Lower leg skin (tissue), 4 donors: ENCODE data around the gene CYB5R2. TPM values are rescaled to one million over a fixed set of nuclear protein-coding genes. Genes with fewer than 3 reads are reported as not detected.

Experiments used
- DNase-seq, 2 donors: peaks; one replicate each; pipeline ENCODE4 v3.0.0-alpha.2; 2019; ENCODE audit warnings: low spot score in 2 of 2
- H3K4me3 ChIP-seq: fragments of 200-600 bp; sonication (generic); 2 replicates; pipeline ENCODE4 v1.5.1; 2017; ENCODE audit warnings: mild to moderate bottlenecking, low read depth; ENCODE audit not compliant: poor library complexity, severe bottlenecking
- POLR2A ChIP-seq, 2 donors: fragments of 450-650 bp; IDR thresholded peaks; one replicate each; pipeline ENCODE4 v1.6.1; 2016 to 2017; ENCODE audit warnings: antibody characterized with exemption in 2 of 2, mild to moderate bottlenecking in 1 of 2, moderate library complexity in 1 of 2
- WGBS, 2 donors: methylation state at CpG; one replicate each; pipeline ENCODE4 v1.1.5; 2018; 5-methylcytosine and 5-hydroxymethylcytosine counted together
- intact Hi-C: fragments of 100-400 bp; cut with DNase I; formaldehyde crosslinking; loops from one replicate; pipeline ENCODE4 v1.15.0; 2023; ENCODE audit warnings: low total_unique reads
- total RNA-seq, 4 donors: library from RNA; depleted of rRNA; stranded (reverse); fragments of >200 nt; gene quantifications; one replicate each; pipeline ENCODE4 v1.1.0, GENCODE V29; 2016
- TF ChIP-seq, protein P1 (sequence below), 3 donors: fragments of 450-650 bp; IDR thresholded peaks; one replicate each; pipeline ENCODE4 v1.5.1; 2016; ENCODE audit warnings: antibody characterized with exemption in 3 of 3, mild to moderate bottlenecking in 3 of 3, moderate library complexity in 2 of 3

Gene CYB5R2
- total RNA-seq, 4 donors from 2014 or later, result 37.2 to 90.0 (median 40.5) TPM

GRCh38 chr11:7673724-7674434 is 579 bp upstream of the CYB5R2 start:
- 1 to 5% methylated on average over 51 to 59 of the region's 72 CpGs for WGBS, 2 donors
- no peak for TF ChIP-seq POLR2A (IDR thresholded peaks at IDR 0.05)
- TF ChIP-seq, protein P1, sequence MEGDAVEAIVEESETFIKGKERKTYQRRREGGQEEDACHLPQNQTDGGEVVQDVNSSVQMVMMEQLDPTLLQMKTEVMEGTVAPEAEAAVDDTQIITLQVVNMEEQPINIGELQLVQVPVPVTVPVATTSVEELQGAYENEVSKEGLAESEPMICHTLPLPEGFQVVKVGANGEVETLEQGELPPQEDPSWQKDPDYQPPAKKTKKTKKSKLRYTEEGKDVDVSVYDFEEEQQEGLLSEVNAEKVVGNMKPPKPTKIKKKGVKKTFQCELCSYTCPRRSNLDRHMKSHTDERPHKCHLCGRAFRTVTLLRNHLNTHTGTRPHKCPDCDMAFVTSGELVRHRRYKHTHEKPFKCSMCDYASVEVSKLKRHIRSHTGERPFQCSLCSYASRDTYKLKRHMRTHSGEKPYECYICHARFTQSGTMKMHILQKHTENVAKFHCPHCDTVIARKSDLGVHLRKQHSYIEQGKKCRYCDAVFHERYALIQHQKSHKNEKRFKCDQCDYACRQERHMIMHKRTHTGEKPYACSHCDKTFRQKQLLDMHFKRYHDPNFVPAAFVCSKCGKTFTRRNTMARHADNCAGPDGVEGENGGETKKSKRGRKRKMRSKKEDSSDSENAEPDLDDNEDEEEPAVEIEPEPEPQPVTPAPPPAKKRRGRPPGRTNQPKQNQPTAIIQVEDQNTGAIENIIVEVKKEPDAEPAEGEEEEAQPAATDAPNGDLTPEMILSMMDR (IDR thresholded peaks at IDR 0.05), result no peak
- intact Hi-C loops, result no loop called here
- peak overlapping the region; percentile 42 for H3K4me3 ChIP-seq
- peak; percentile 60 to 92 for DNase-seq

- no peak for DNase-seq
- WGBS, 2 donors, result 89 to 92% methylated on average over 16 of the region's 16 CpGs
- no peak for TF ChIP-seq POLR2A (IDR thresholded peaks at IDR 0.05)
- TF ChIP-seq, protein P1 (IDR thresholded peaks at IDR 0.05), result no peak
- no peak overlapping the region for H3K4me3 ChIP-seq
- intact Hi-C loops, result no loop called here
These were observed 882 bp downstream of the CYB5R2 start for GRCh38 chr11:7672276-7672959.

- no peak for DNase-seq
- H3K4me3 ChIP-seq, result no peak overlapping the region
- no peak for TF ChIP-seq POLR2A (IDR thresholded peaks at IDR 0.05)
- TF ChIP-seq, protein P1 (IDR thresholded peaks at IDR 0.05), result no peak
- WGBS, 2 donors, result 55% methylated on average over 10 of the region's 10 CpGs
- intact Hi-C loops, result no loop called here
These were observed 1.7 kb downstream of the CYB5R2 start for GRCh38 chr11:7671347-7672215.

GRCh38 chr11:7670641-7671040 is 2.7 kb downstream of the CYB5R2 start:
- no peak overlapping the region for H3K4me3 ChIP-seq
- intact Hi-C loops, result no loop called here
- TF ChIP-seq, protein P1 (IDR thresholded peaks at IDR 0.05), result no peak
- no peak for TF ChIP-seq POLR2A (IDR thresholded peaks at IDR 0.05)
- no peak for DNase-seq
- WGBS, 2 donors, result 55 to 87% methylated on average over 4 of the region's 4 CpGs

DNA sequence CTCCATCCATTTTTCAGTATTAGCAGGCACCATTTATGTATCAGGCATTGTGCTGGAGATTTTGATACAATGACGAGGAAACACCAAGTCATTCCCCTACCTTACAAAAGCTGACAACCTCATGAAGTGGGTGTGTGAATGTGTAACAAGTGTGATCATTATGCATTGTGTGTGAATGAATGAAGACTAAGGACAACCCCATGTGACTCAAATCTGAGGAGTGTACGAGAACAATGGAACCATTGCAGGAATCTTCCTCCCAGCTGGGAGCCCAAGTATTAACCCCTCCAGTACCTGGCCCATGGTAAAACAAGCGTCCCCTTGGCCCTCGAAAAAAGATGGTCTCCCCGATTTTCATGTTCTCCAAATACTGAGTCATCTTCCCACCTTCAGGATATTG is 4.4 kb downstream of the CYB5R2 start:
- intact Hi-C loops, result no loop called here
- no peak overlapping the region for H3K4me3 ChIP-seq
- WGBS, 2 donors, result 60 to 71% methylated on average over 5 of the region's 5 CpGs
- DNase-seq, result no peak
- no peak for TF ChIP-seq POLR2A (IDR thresholded peaks at IDR 0.05)

GRCh38 chr11:7668464-7668863 is 4.8 kb downstream of the CYB5R2 start:
- intact Hi-C loops, result no loop called here
- 81 to 82% methylated on average over 7 of the region's 7 CpGs for WGBS, 2 donors
- no peak overlapping the region for H3K4me3 ChIP-seq
- TF ChIP-seq, protein P1 (IDR thresholded peaks at IDR 0.05), result no peak
- no peak for TF ChIP-seq POLR2A (IDR thresholded peaks at IDR 0.05)
- DNase-seq, result no peak
